OCI-LY7 (cell line): ENCODE results near the gene TEX29. TPM values are rescaled to one million over a fixed set of nuclear protein-coding genes. Genes with fewer than 3 reads are reported as not detected.

ENCODE experiments used
- BruUV-seq: library from RNA; stranded (reverse); fragments of 400-500 nt; replicated peaks from 2 replicates; lab custom pipeline; 2021; lab: Mats Ljungman, UMichigan
- CTCF ChIA-PET: fragments of 300-600 bp; sonication (Branson Sonifier 250); formaldehyde crosslinking; loops from one replicate; lab custom pipeline; 2022; ENCODE audit warnings: antibody characterized with exemption; ENCODE audit not compliant: unreplicated experiment; lab: Charles Lee
- POLR2A ChIA-PET: fragments of 300-600 bp; sonication (Branson Sonifier 250); formaldehyde crosslinking; loops from one replicate; lab custom pipeline; 2022; ENCODE audit warnings: antibody characterized with exemption; lab: Charles Lee
- DNase-seq: peaks from one replicate; pipeline ENCODE4 v3.0.0-alpha.2; 2015; ENCODE audit warnings: low spot score
- H2AFZ ChIP-seq: fragments of 200-600 bp; sonication (generic), shearing (Covaris generic); 2 replicates; pipeline ENCODE4 v1.6.1; 2014; ENCODE audit warnings: mild to moderate bottlenecking, antibody characterized with exemption, low read length, moderate library complexity
- H3K27ac ChIP-seq: fragments of 200-600 bp; sonication (generic); 2 replicates; pipeline ENCODE4 v1.5.1; 2014; ENCODE audit warnings: mixed run types, low read depth, mild to moderate bottlenecking, moderate library complexity, low read length, inconsistent platforms; ENCODE audit not compliant: poor library complexity, severe bottlenecking
- H3K36me3 ChIP-seq: fragments of 200-600 bp; sonication (generic); 2 replicates; pipeline ENCODE4 v1.6.1; 2014; ENCODE audit warnings: mild to moderate bottlenecking, antibody characterized with exemption, low read length, moderate library complexity, mixed read lengths; ENCODE audit not compliant: insufficient read depth
- H3K4me1 ChIP-seq: fragments of 200-600 bp; sonication (generic); 2 replicates; pipeline ENCODE4 v1.5.1; 2014; ENCODE audit warnings: mild to moderate bottlenecking, low read length; ENCODE audit not compliant: insufficient read depth, poor library complexity, severe bottlenecking
- H3K4me2 ChIP-seq: fragments of 200-600 bp; sonication (generic); 2 replicates; pipeline ENCODE4 v1.6.1; 2014; ENCODE audit warnings: mild to moderate bottlenecking, low read length
- H3K4me3 ChIP-seq: fragments of 200-600 bp; sonication (generic); 2 replicates; pipeline ENCODE4 v1.5.1; 2014; ENCODE audit warnings: mild to moderate bottlenecking, low read depth, low read length; ENCODE audit not compliant: poor library complexity, severe bottlenecking
- H3K79me2 ChIP-seq: fragments of 200-600 bp; sonication (generic); 2 replicates; pipeline ENCODE4 v1.6.1; 2016; ENCODE audit warnings: low read depth, mild to moderate bottlenecking, low read length, moderate library complexity, mixed read lengths; ENCODE audit not compliant: insufficient read depth
- H3K9me2 ChIP-seq: fragments of 200-600 bp; sonication (generic); 2 replicates; pipeline ENCODE4 v1.6.1; 2016; ENCODE audit warnings: mild to moderate bottlenecking, low read length, mixed read lengths; ENCODE audit not compliant: insufficient read depth
- H3K9me3 ChIP-seq: fragments of 200-600 bp; sonication (generic); 2 replicates; pipeline ENCODE4 v1.6.1; 2014; ENCODE audit warnings: mild to moderate bottlenecking, mixed run types, low read length, mixed read lengths
- H4K20me1 ChIP-seq: fragments of 200-600 bp; sonication (generic); 2 replicates; pipeline ENCODE4 v1.6.1; 2014; ENCODE audit warnings: mild to moderate bottlenecking, antibody characterized with exemption, low read length, moderate library complexity, mixed read lengths; ENCODE audit not compliant: insufficient read depth
- EZH2phosphoT487 ChIP-seq: fragments of 200-600 bp; sonication (generic); IDR thresholded peaks from 2 replicates; pipeline ENCODE4 v1.6.1; 2018; ENCODE audit warnings: low read depth, borderline replicate concordance, mild to moderate bottlenecking, mixed run types, antibody characterized with exemption, low read length, moderate library complexity, mixed read lengths
- intact Hi-C: fragments of 100-400 bp; cut with micrococcal nuclease; formaldehyde crosslinking; loops from one replicate; pipeline ENCODE4 v1.10.0; 2022; ENCODE audit not compliant: unreplicated experiment
- total RNA-seq, 2 experiments: library from RNA; depleted of rRNA in 1 of 2; stranded (reverse); fragments of >200 nt in 1 of 2; shearing (Covaris generic) in 1 of 2; gene quantifications; 2 replicates each; pipeline ENCODE4 v1.2.3, GENCODE V29; 2014 to 2022
- TF ChIP-seq, protein P1 (sequence below): fragments of 200-600 bp; sonication (generic); conservative IDR thresholded peaks from 2 replicates; pipeline ENCODE4 v1.5.1; 2014; ENCODE audit warnings: mild to moderate bottlenecking, antibody characterized with exemption, low read length, moderate library complexity, mixed read lengths

Gene TEX29
- total RNA-seq, 2 experiments from 2014 or later = not detected

DNA sequence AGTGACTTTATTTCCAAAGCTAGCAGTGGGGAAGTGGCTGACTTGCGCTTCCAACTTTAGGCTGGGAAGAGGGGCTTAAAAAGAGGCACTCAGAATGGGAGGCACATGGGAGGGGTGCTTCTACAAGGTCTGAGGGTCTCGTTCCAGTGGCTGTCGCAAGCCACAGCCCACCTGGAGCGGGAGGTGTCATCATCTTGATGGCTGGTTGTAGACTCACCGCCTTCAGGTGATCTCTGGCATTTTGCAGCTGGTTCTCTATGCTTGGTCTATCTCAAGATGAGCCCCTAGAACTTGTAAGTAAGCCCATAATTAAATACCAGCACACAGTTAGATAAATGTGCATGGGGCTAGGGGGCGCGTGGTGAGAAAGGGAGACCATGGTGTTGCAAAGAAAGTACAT lies 9.2 kb downstream of the TEX29 start:
- POLR2A ChIA-PET = no interaction called here
- no peaks in the 10 kb centered on the region for H3K4me1 ChIP-seq
- TF ChIP-seq, protein P1, sequence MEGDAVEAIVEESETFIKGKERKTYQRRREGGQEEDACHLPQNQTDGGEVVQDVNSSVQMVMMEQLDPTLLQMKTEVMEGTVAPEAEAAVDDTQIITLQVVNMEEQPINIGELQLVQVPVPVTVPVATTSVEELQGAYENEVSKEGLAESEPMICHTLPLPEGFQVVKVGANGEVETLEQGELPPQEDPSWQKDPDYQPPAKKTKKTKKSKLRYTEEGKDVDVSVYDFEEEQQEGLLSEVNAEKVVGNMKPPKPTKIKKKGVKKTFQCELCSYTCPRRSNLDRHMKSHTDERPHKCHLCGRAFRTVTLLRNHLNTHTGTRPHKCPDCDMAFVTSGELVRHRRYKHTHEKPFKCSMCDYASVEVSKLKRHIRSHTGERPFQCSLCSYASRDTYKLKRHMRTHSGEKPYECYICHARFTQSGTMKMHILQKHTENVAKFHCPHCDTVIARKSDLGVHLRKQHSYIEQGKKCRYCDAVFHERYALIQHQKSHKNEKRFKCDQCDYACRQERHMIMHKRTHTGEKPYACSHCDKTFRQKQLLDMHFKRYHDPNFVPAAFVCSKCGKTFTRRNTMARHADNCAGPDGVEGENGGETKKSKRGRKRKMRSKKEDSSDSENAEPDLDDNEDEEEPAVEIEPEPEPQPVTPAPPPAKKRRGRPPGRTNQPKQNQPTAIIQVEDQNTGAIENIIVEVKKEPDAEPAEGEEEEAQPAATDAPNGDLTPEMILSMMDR = no peak
- TF ChIP-seq EZH2phosphoT487 = no peak

DNA sequence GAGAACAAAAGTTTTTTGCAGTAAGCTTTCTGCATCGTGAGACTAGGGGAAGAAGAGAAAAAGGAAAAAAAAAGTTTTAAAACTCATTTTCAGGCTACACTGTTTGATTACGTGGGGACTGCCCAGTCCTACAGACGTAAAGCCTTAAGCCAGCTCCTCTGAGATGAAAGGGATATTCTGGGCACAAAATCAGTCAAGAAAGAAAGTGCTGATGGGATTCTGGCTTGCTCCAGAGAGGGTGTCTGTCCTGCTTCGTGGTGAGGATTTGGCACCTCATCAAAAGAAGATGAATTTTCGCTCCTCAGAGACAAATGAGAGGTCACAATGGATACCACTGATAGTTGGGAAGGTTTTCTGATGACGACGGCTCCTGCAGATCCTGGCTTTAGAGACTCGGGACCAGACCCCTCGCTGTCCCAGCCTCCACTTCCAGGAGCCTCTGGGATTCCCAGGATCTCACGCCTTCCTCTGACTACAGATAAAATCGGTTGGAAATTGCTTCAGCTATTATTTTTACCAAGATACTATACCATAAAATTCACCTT lies 9.7 kb downstream of the TEX29 start:
- no peak for DNase-seq
- TF ChIP-seq EZH2phosphoT487 = no peak
- TF ChIP-seq, protein P1 = no peak
- Histone ChIP-seq H3K4me2 (no peak overlapping the region), H3K9me3 (no peaks in the 10 kb centered on the region), H4K20me1 (no peaks in the 10 kb centered on the region), H3K4me1 (no peaks in the 10 kb centered on the region), H3K9me2 (no peaks in the 10 kb centered on the region; the same call in 1 of the 2 replicates), H3K79me2 (no peaks in the 10 kb centered on the region), H3K27ac (no peak overlapping the region), H3K36me3 (no peaks in the 10 kb centered on the region), H3K4me3 (no peak overlapping the region), H2AFZ (no peak overlapping the region)
- ChIA-PET POLR2A (no interaction called here), CTCF (no interaction called here)
- BruUV-seq = no TSS peak
- intact Hi-C loops = no loop called here

More for the DNA sequence above, 9.2 kb downstream of the TEX29 start:
- Histone ChIP-seq H3K9me3 (no peaks in the 10 kb centered on the region), H3K9me2 (no peaks in the 10 kb centered on the region; the same call in 1 of the 2 replicates), H2AFZ (no peak overlapping the region), H4K20me1 (no peaks in the 10 kb centered on the region), H3K79me2 (no peaks in the 10 kb centered on the region), H3K4me2 (no peak overlapping the region), H3K36me3 (no peaks in the 10 kb centered on the region), H3K27ac (no peak overlapping the region), H3K4me3 (no peak overlapping the region)
- CTCF ChIA-PET = no interaction called here
- intact Hi-C loops = no loop called here
- no peak for DNase-seq
- BruUV-seq = no TSS peak

DNA sequence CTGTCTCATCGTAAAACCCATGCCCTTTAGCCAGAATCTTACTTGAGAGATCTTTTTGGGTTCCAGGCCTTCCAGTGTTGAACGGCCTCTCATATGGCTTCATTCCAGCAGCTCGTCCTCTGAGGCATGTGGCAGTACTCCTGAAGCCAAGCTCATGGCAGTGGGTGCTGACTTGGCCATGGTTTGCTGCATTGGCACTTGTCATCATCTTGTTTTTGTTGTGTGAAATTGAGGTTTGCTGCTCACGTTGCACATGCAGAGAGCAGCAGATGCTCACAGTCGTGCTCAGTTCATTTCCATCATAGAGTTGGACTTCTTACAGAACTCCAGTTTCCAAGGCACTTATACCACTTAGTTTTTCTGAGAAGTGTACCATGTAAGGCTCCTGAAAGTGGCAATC lies 14.9 kb downstream of the TEX29 start:
- Histone ChIP-seq H3K36me3 (no peaks in the 10 kb centered on the region), H3K4me3 (no peak overlapping the region), H3K4me1 (no peaks in the 10 kb centered on the region), H3K27ac (no peak overlapping the region), H4K20me1 (no peaks in the 10 kb centered on the region), H3K9me2 (no peaks in the 10 kb centered on the region; the same call in 1 of the 2 replicates), H2AFZ (no peak overlapping the region), H3K4me2 (no peak overlapping the region), H3K9me3 (no peaks in the 10 kb centered on the region), H3K79me2 (no peaks in the 10 kb centered on the region)
- BruUV-seq = no TSS peak
- ChIA-PET POLR2A (no interaction called here), CTCF (no interaction called here)
- intact Hi-C loops = no loop called here
- no peak for DNase-seq
- no peak for TF ChIP-seq EZH2phosphoT487
- TF ChIP-seq, protein P1 = no peak
